ENCODE data around the gene PRR16. TPM values are rescaled to one million over a fixed set of nuclear protein-coding genes. Genes with fewer than 3 reads are reported as not detected.

Gene PRR16
- total and polyA plus RNA-seq, 7 donors: 1.6 to 5.9 (median 5.7) TPM

DNA sequence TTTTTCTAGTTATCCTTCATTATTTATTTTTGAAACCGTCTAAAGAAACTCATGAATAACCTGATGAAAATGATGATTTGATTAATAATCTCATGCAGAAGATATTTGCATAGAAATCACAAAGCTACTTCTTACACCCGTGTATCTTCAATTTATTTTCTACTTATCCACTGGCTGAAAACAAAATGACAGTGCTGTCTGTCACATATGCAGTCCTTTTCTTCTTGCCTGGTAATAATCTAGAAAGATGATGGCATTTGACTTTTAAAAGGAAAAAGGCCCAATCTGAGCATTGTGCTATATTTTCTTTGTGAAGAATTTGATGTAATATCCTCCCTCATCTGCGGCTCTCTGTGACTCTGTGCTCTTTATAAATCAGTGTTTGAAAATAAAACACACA lies 253.3 kb downstream of the PRR16 start:
- no peaks in the 10 kb centered on the region for H3K36me3 ChIP-seq
- H3K27me3 ChIP-seq: no peaks in the 10 kb centered on the region
- intact Hi-C loops (cut with DNase I): no loop called here
- H3K4me3 ChIP-seq: no peak overlapping the region
- no peaks in the 10 kb centered on the region for H3K4me1 ChIP-seq
- 74 to 82% methylated on average over 3 of the region's 3 CpGs for WGBS, 2 donors
- TF ChIP-seq POLR2AphosphoS5 (IDR thresholded peaks at IDR 0.05): no peak
- TF ChIP-seq, protein P1, sequence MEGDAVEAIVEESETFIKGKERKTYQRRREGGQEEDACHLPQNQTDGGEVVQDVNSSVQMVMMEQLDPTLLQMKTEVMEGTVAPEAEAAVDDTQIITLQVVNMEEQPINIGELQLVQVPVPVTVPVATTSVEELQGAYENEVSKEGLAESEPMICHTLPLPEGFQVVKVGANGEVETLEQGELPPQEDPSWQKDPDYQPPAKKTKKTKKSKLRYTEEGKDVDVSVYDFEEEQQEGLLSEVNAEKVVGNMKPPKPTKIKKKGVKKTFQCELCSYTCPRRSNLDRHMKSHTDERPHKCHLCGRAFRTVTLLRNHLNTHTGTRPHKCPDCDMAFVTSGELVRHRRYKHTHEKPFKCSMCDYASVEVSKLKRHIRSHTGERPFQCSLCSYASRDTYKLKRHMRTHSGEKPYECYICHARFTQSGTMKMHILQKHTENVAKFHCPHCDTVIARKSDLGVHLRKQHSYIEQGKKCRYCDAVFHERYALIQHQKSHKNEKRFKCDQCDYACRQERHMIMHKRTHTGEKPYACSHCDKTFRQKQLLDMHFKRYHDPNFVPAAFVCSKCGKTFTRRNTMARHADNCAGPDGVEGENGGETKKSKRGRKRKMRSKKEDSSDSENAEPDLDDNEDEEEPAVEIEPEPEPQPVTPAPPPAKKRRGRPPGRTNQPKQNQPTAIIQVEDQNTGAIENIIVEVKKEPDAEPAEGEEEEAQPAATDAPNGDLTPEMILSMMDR (IDR thresholded peaks at IDR 0.05): no peak
- no peak for TF ChIP-seq EP300 (IDR thresholded peaks at IDR 0.05)
- TF ChIP-seq POLR2A (IDR thresholded peaks at IDR 0.05): no peak
- H3K9me3 ChIP-seq: no peaks in the 10 kb centered on the region
- DNase-seq: no peak
- no peak overlapping the region for H3K27ac ChIP-seq

DNA sequence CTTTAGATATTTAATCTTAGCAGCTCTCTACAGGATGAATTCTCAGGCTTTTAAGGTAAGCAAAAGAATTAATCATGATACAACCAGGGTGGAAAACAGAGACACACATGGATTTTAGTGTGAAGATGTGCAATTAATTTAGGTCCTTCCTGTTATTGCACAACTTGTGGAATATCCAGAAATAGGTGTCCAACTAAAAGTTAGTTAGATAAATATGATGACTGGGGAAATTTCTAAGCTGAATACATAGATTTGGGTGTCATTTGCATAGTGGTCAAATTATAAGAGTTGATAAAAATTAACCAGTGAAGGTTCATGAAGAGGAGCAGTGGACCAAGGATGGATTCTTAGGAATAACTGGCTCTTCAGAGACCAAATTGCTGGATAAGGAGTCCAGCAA lies 266.1 kb downstream of the PRR16 start:
- Histone ChIP-seq H3K27ac (no peak overlapping the region), H3K9me3 (no peaks in the 10 kb centered on the region), H3K27me3 (no peaks in the 10 kb centered on the region), H3K4me3 (no peak overlapping the region), H3K36me3 (no peaks in the 10 kb centered on the region), H3K4me1 (no peaks in the 10 kb centered on the region)
- intact Hi-C loops (cut with DNase I): no loop called here
- DNase-seq: no peak
- TF ChIP-seq EP300 (IDR thresholded peaks at IDR 0.05): no peak
- TF ChIP-seq, protein P1 (IDR thresholded peaks at IDR 0.05): no peak
- TF ChIP-seq POLR2A (IDR thresholded peaks at IDR 0.05): no peak
- TF ChIP-seq POLR2AphosphoS5 (IDR thresholded peaks at IDR 0.05): no peak

DNA sequence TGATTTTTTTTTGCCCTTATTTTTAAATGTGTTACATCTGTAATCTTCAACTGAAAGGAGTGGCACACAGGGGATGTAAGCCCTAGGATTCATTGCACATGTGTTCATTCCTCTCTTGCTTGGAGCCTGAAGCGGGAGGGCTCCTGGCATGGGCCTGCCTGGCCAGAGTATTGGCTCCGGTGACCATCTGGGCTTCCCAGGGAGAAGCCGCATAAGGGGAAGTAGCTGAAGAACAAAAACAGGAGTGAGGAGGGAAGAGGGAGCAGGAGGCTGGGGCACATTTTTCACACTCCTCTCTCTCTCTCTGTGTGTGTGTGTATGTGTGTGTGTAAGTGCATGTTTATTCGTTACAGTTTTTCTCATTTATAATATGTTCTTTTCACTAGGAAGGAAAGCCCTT lies 269.9 kb downstream of the PRR16 start:
- DNase-seq: no peak
- Histone ChIP-seq H3K9me3 (no peaks in the 10 kb centered on the region), H3K4me3 (no peak overlapping the region), H3K4me1 (no peaks in the 10 kb centered on the region), H3K27ac (no peak overlapping the region), H3K27me3 (no peaks in the 10 kb centered on the region), H3K36me3 (no peaks in the 10 kb centered on the region)
- intact Hi-C loops (cut with DNase I): no loop called here
- TF ChIP-seq, protein P1 (IDR thresholded peaks at IDR 0.05): no peak
- WGBS, 2 donors: 65 to 69% methylated on average over 4 of the region's 4 CpGs

DNA sequence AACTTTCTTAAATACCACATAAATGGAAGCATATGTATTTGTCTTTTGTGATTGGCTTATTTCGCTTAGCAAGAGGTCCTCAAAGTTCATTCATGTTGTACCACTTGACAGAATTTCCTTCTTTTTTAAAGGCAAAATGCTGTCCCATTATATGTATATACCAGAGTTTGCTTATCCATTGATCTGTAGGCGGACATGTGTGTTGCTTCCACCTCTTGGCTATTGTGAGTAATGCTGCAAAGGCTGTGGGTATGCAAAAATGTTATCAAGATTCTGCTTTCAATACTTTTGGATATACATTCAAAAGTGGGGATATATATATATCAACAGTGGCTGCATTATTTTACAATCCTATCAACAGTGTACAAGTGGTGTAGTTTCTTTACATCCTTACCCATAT lies 271.0 kb downstream of the PRR16 start:
- Histone ChIP-seq H3K4me3 (no peak overlapping the region), H3K4me1 (no peaks in the 10 kb centered on the region), H3K27ac (no peak overlapping the region), H3K27me3 (no peaks in the 10 kb centered on the region), H3K36me3 (no peaks in the 10 kb centered on the region), H3K9me3 (no peaks in the 10 kb centered on the region)
- DNase-seq: no peak
- intact Hi-C loops (cut with DNase I): no loop called here
- TF ChIP-seq, protein P1 (IDR thresholded peaks at IDR 0.05): no peak
- TF ChIP-seq EP300 (IDR thresholded peaks at IDR 0.05) (no peak), POLR2A (IDR thresholded peaks at IDR 0.05) (no peak), POLR2AphosphoS5 (IDR thresholded peaks at IDR 0.05) (no peak)
- WGBS, 2 donors: 78 to 88% methylated on average over 2 of the region's 2 CpGs

Small RNAs within 50 kb of the gene (small RNA-seq; reads per million reads assigned to genes)
- gene PRELID3BP8 (0 reads per million in 3 donors), gene RNU4-69P (0 reads per million in 3 donors)

All from sigmoid colon (tissue), 7 donors.